ENCODE results near the gene NLRC5. TPM values are rescaled to one million over a fixed set of nuclear protein-coding genes. Genes with fewer than 3 reads are reported as not detected.

NLRC5 gene
- total RNA-seq, 1 experiment from 2014 or later, result 2.4 TPM

DNA sequence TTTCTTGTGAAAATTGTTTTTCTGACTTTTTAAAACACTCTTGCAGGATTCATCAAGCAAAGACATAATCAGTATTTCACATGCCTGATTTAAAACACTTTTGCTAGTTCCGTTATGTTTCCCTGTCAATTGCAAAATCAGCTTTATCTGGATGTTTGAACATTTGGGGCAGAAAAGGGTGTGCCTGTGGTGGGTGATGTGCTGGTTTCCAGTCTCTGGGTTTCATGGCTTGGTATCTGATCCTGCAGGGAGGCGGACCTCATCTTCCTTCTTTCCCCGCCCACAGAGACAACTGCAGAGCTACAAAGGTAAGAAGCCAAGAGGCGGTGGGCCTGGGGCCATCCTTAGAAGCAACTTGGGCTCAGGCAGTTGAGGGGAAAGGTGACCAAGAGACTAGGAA lies 41.8 kb downstream of the NLRC5 start:
- Mint-ChIP-seq H3K36me3 (ENCODE audit: insufficient read depth in 1 of 3, low read depth in 3 of 3) (no peaks in the 10 kb centered on the region), H3K27ac (no peak overlapping the region), H3K4me1 (peaks cover 9 to 12% of the 10 kb centered on the region in 2 experiments; a peak in 3 of 4 replicates), H3K9me3 (no peaks in the 10 kb centered on the region), H3K27me3 (ENCODE audit: low read depth) (peaks cover 4% of the 10 kb centered on the region), H3K4me3 (no peak overlapping the region)
- no peak for DNase-seq
- Histone ChIP-seq H3K56ac (ENCODE audit: insufficient read length, low read depth, low read length) (no peak overlapping the region), H2BK15ac (ENCODE audit: low read depth, low read length) (no peak overlapping the region), H4K91ac (ENCODE audit: insufficient read length, low read depth, low read length) (no peak overlapping the region), H3K9ac (ENCODE audit: extremely low read depth, insufficient read length, low read length) (no peak overlapping the region), H4K5ac (ENCODE audit: insufficient read length, low read depth, low read length) (no peak overlapping the region), H3K4ac (ENCODE audit: low read depth, low read length) (no peak overlapping the region), H3K79me2 (ENCODE audit: insufficient read depth, low read length) (no peaks in the 10 kb centered on the region), H3K14ac (ENCODE audit: insufficient read depth, low read length) (no peak overlapping the region), H3K27me3 (ENCODE audit: insufficient read depth, low read length) (no peaks in the 10 kb centered on the region), H3T11ph (ENCODE audit: low read length) (no peak overlapping the region), H2BK5ac (ENCODE audit: insufficient read length, low read length) (no peak overlapping the region), H3K23ac (ENCODE audit: insufficient read length, low read depth, low read length) (no peak overlapping the region), H3K23me2 (ENCODE audit: insufficient read length, low read depth, low read length, poor library complexity, severe bottlenecking) (no peaks in the 10 kb centered on the region), H3K4me2 (ENCODE audit: insufficient read depth, insufficient read length, low read length) (no peak overlapping the region), H3K18ac (ENCODE audit: insufficient read length, low read depth, low read length) (no peak overlapping the region), H2BK120ac (ENCODE audit: low read depth, low read length, poor library complexity, severe bottlenecking) (no peak overlapping the region), H4K20me1 (ENCODE audit: control insufficient read depth, insufficient read depth, insufficient read length) (no peaks in the 10 kb centered on the region), H3K9me3 (ENCODE audit: control insufficient read depth, low read depth, low read length) (no peaks in the 10 kb centered on the region), H3K27ac (ENCODE audit: insufficient read length, low read depth, low read length) (no peak overlapping the region), H2AK5ac (ENCODE audit: insufficient read length, low read length) (no peak overlapping the region), H4K8ac (replicated peaks; ENCODE audit: insufficient read length, low read depth, low read length) (no peak overlapping the region), H3K79me1 (ENCODE audit: insufficient read depth, low read depth, low read length, poor library complexity, severe bottlenecking) (no peaks in the 10 kb centered on the region), H2BK12ac (ENCODE audit: insufficient read length, low read depth, low read length) (no peak overlapping the region), H3K4me1 (ENCODE audit: insufficient read depth, low read length) (no peaks in the 10 kb centered on the region; the same call in 1 of the 2 replicates), H2AFZ (ENCODE audit: low read length) (no peak overlapping the region), H2BK20ac (ENCODE audit: low read depth, low read length, poor library complexity, severe bottlenecking) (no peak overlapping the region)
- TF ChIP-seq, protein P1, sequence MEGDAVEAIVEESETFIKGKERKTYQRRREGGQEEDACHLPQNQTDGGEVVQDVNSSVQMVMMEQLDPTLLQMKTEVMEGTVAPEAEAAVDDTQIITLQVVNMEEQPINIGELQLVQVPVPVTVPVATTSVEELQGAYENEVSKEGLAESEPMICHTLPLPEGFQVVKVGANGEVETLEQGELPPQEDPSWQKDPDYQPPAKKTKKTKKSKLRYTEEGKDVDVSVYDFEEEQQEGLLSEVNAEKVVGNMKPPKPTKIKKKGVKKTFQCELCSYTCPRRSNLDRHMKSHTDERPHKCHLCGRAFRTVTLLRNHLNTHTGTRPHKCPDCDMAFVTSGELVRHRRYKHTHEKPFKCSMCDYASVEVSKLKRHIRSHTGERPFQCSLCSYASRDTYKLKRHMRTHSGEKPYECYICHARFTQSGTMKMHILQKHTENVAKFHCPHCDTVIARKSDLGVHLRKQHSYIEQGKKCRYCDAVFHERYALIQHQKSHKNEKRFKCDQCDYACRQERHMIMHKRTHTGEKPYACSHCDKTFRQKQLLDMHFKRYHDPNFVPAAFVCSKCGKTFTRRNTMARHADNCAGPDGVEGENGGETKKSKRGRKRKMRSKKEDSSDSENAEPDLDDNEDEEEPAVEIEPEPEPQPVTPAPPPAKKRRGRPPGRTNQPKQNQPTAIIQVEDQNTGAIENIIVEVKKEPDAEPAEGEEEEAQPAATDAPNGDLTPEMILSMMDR (conservative IDR thresholded peaks at IDR 0.05), result no peak
- no CpG with 5 or more reads among the region's 4 CpGs for WGBS (ENCODE audit: extremely low coverage, insufficient read length, low lambda C conversion rate)

Data from H9 (cell line).